PC-3 (cell line): ENCODE data around the gene PDZD7. TPM values are rescaled to one million over a fixed set of nuclear protein-coding genes. Genes with fewer than 3 reads are reported as not detected.

Experiments
- ATAC-seq: fragments of 200-7000 bp; cut with Tn5 transposase; 2 replicates; pipeline ENCODE4 v1.9.1; 2020; ENCODE audit warnings: mild to moderate bottlenecking, moderate library complexity
- BruUV-seq: library from RNA; stranded (reverse); fragments of 400-500 nt; replicated peaks from 2 replicates; lab custom pipeline; 2021; lab: Mats Ljungman, UMichigan
- CTCF ChIA-PET: fragments of 300-600 bp; sonication (Branson Sonifier 250); formaldehyde crosslinking; loops from one replicate; lab custom pipeline; 2022; ENCODE audit warnings: antibody characterized with exemption; lab: Charles Lee
- POLR2A ChIA-PET: fragments of 300-600 bp; sonication (Branson Sonifier 250); formaldehyde crosslinking; loops from one replicate; lab custom pipeline; 2022; ENCODE audit warnings: antibody characterized with exemption; ENCODE audit not compliant: unreplicated experiment; lab: Charles Lee
- DNase-seq: peaks from one replicate; pipeline ENCODE4 v3.0.0-alpha.2; 2015
- H2AFZ ChIP-seq: fragments of 300-600 bp; sonication (generic); 2 replicates; pipeline ENCODE4 v1.6.0; 2016; ENCODE audit warnings: antibody characterized with exemption, low read length
- H3F3A ChIP-seq: fragments of 300-600 bp; sonication (generic); one replicate; pipeline ENCODE4 v1.6.0; 2017; ENCODE audit warnings: antibody characterized with exemption, low read length, control low read depth, mild to moderate bottlenecking; ENCODE audit not compliant: unreplicated experiment
- H3K27ac ChIP-seq: fragments of 300-600 bp; sonication (generic); 2 replicates; pipeline ENCODE4 v1.5.1; 2016; ENCODE audit warnings: mild to moderate bottlenecking, low read length
- H3K27me3 ChIP-seq: fragments of 300-600 bp; sonication (generic); 2 replicates; pipeline ENCODE4 v1.6.1; 2016; ENCODE audit warnings: low read length, mixed read lengths
- H3K36me3 ChIP-seq: fragments of 300-600 bp; sonication (generic); 2 replicates; pipeline ENCODE4 v1.6.1; 2016; ENCODE audit warnings: low read depth, mixed run types, low read length, mixed read lengths
- H3K4me1 ChIP-seq: fragments of 300-600 bp; sonication (generic); 2 replicates; pipeline ENCODE4 v1.5.1; 2016; ENCODE audit warnings: low read length; ENCODE audit not compliant: insufficient read depth
- H3K4me2 ChIP-seq: fragments of 300-600 bp; sonication (generic); 2 replicates; pipeline ENCODE4 v1.6.0; 2016; ENCODE audit warnings: low read length
- H3K4me3 ChIP-seq: fragments of 300-600 bp; sonication (generic); 2 replicates; pipeline ENCODE4 v1.5.1; 2016; ENCODE audit warnings: mild to moderate bottlenecking, low read length, mixed read lengths
- H3K79me2 ChIP-seq: fragments of 300-600 bp; sonication (generic); 2 replicates; pipeline ENCODE4 v1.6.1; 2017; ENCODE audit warnings: low read length, mixed read lengths
- H3K9ac ChIP-seq: fragments of 300-600 bp; sonication (generic); 2 replicates; pipeline ENCODE4 v1.6.0; 2016; ENCODE audit warnings: mild to moderate bottlenecking, low read length
- H3K9me2 ChIP-seq: fragments of 300-600 bp; sonication (generic); replicated peaks from 2 replicates; pipeline ENCODE4 v1.6.1; 2016; ENCODE audit warnings: mixed run types, low read length, mixed read lengths
- H3K9me3 ChIP-seq: fragments of 300-600 bp; sonication (generic); 2 replicates; pipeline ENCODE4 v1.6.1; 2016; ENCODE audit warnings: low read length, mixed read lengths
- H4K20me1 ChIP-seq: fragments of 300-600 bp; sonication (generic); 2 replicates; pipeline ENCODE4 v1.6.1; 2016; ENCODE audit warnings: low read length, mixed read lengths
- CTCF ChIP-seq: fragments of 300-600 bp; sonication (generic); conservative IDR thresholded peaks from 2 replicates; pipeline ENCODE4 v1.5.1; 2017; ENCODE audit warnings: antibody characterized with exemption, low read depth, mild to moderate bottlenecking, low read length
- EZH2 ChIP-seq: fragments of 300-600 bp; sonication (generic); IDR thresholded peaks from one replicate; pipeline ENCODE4 v1.6.1; 2017; ENCODE audit warnings: antibody characterized with exemption, mild to moderate bottlenecking, low read length; ENCODE audit not compliant: unreplicated experiment
- EZH2phosphoT487 ChIP-seq: fragments of 300-600 bp; sonication (generic); IDR thresholded peaks from 2 replicates; pipeline ENCODE4 v1.6.1; 2018; ENCODE audit warnings: mild to moderate bottlenecking, antibody characterized with exemption, low read length, borderline replicate concordance
- intact Hi-C: fragments of 100-400 bp; cut with micrococcal nuclease; formaldehyde crosslinking; loops from 2 replicates; pipeline ENCODE4 v1.9.0; 2023
- total RNA-seq: library from RNA; depleted of rRNA; stranded (reverse); fragments of >200 nt; gene quantifications from 2 replicates; pipeline ENCODE4 v1.2.3, GENCODE V29; 2014

Gene PDZD7
- total RNA-seq, 1 experiment from 2014 or later, result 2.8 TPM

DNA sequence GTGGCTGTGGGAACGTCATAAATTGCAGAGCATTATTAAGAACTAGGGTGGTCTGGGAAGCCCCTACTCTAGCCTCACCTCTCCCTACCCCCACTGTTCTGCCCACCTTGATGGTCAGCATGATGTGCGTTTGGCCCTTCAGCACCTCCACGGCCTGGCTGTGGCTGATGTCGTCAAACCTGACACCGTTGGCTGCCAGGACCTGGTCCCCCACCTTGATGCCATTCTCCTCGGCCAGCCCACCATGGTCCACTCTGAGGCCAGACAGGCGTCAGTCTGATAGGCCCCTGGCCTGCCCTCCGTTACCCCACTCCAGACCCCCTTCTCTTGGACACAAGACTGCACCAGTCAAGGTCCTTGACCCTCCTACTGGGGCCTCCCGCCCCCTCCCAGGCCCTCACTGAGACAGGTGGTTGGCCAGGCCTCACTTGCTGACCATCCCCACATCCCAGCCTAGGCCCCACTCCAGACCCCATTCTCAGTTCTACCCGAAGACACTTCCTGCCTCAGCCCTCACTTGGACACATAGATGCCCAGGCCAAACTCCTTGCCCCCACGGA is 9.2 kb downstream of the PDZD7 start:
- Histone ChIP-seq H3K4me3 (no peak overlapping the region), H3K79me2 (no peaks in the 10 kb centered on the region), H3F3A (no peaks in the 10 kb centered on the region), H3K27me3 (no peaks in the 10 kb centered on the region), H3K4me1 (no peaks in the 10 kb centered on the region; the same call in 1 of the 2 replicates), H3K4me2 (no peak overlapping the region), H4K20me1 (no peaks in the 10 kb centered on the region), H3K36me3 (no peaks in the 10 kb centered on the region), H3K9ac (no peak overlapping the region), H2AFZ (no peak overlapping the region), H3K9me2 (no peaks in the 10 kb centered on the region), H3K27ac (no peak overlapping the region), H3K9me3 (no peaks in the 10 kb centered on the region)
- ATAC-seq, result no peak
- TF ChIP-seq CTCF (no peak), EZH2 (no peak), EZH2phosphoT487 (no peak)
- BruUV-seq, result no TSS peak
- POLR2A ChIA-PET, result no interaction called here
- no peak for DNase-seq
- intact Hi-C loops, result no loop called here
- CTCF ChIA-PET, result no interaction called here

DNA sequence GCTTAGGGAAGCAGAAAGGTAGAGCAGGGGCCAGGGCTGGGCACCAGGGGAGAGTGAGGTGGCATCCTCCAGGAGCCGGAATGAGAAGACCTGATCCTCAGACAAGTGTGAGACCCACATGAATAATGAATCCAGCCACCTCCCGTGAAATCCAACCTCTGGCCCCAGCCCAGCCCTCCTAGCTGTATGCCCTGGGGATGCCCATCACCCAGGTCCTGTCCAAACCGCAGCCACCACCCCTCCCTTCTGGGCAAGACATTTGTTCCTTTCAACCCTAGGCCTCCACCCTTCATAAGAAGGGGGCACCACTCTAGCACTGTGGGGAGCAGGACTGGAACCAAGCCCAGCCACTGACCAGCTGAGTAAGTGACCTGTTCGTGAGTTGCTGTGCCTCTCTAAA is 9.7 kb downstream of the PDZD7 start:
- intact Hi-C loops, result no loop called here
- Histone ChIP-seq H3K9me2 (no peaks in the 10 kb centered on the region), H3K36me3 (no peaks in the 10 kb centered on the region), H3K9me3 (no peaks in the 10 kb centered on the region), H3K27me3 (no peaks in the 10 kb centered on the region), H4K20me1 (no peaks in the 10 kb centered on the region), H3K4me1 (no peaks in the 10 kb centered on the region; the same call in 1 of the 2 replicates), H3K4me3 (no peak overlapping the region), H2AFZ (no peak overlapping the region), H3K79me2 (no peaks in the 10 kb centered on the region), H3F3A (no peaks in the 10 kb centered on the region), H3K27ac (no peak overlapping the region), H3K9ac (no peak overlapping the region), H3K4me2 (no peak overlapping the region)
- POLR2A ChIA-PET, result no interaction called here
- BruUV-seq, result no TSS peak
- DNase-seq (no peak), ATAC-seq (no peak)
- no peak for TF ChIP-seq EZH2phosphoT487
- no peak for TF ChIP-seq CTCF
- TF ChIP-seq EZH2, result no peak
- CTCF ChIA-PET, result no interaction called here

DNA sequence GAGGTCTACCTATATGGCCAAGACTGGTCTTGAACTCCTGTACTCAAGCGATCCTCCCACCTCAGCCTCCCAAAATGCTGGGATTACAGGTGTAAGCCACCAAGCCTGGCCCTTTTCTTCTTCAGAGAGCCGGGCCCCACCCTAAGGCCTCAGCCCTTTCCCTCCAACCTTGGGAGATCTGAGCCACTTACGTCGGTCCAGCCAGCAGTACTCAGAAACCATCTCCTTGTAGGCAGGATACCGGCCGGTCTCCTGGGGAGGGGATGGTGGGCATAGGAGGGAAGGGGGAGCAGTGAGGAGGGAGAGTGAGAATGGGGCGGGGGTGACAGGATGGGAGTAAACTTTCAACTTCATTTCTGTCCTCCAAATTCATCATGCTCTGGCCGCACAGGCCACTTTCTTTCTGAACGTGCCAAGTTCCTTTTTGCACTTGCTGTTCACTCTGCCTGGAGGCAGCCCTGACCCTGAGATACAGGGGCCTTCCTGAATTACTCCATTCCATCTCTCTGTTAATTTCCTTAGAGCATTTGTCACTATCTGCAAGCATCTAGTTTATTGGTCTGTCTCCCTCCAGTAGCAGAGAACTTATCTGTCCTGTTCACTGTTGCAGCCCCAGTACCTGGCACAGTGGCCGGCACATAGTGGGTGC is 10.4 kb downstream of the PDZD7 start:
- Histone ChIP-seq H3F3A (no peaks in the 10 kb centered on the region), H3K9ac (no peak overlapping the region), H3K79me2 (no peaks in the 10 kb centered on the region), H2AFZ (no peak overlapping the region), H3K4me1 (peaks cover 2% of the 10 kb centered on the region; the same call in 1 of the 2 replicates), H3K4me3 (no peak overlapping the region), H3K9me3 (no peaks in the 10 kb centered on the region), H3K27me3 (no peaks in the 10 kb centered on the region), H3K27ac (no peak overlapping the region), H3K4me2 (no peak overlapping the region), H4K20me1 (no peaks in the 10 kb centered on the region), H3K36me3 (no peaks in the 10 kb centered on the region), H3K9me2 (no peaks in the 10 kb centered on the region)
- no TSS peak for BruUV-seq
- CTCF ChIA-PET, result no interaction called here
- POLR2A ChIA-PET, result no interaction called here
- intact Hi-C loops, result no loop called here
- TF ChIP-seq EZH2phosphoT487, result no peak
- TF ChIP-seq EZH2, result no peak
- no peak for TF ChIP-seq CTCF
- DNase-seq (no peak), ATAC-seq (no peak)
